ENCODE measurements around the gene TST. TPM values are rescaled to one million over a fixed set of nuclear protein-coding genes. Genes with fewer than 3 reads are reported as not detected.

TST gene
- total and polyA plus RNA-seq, 9 of the 15 experiments (the other 6 are each of a cell fraction or from before 2014, with no cell fraction given): 1.4 to 26.9 (median 12.4) TPM

DNA sequence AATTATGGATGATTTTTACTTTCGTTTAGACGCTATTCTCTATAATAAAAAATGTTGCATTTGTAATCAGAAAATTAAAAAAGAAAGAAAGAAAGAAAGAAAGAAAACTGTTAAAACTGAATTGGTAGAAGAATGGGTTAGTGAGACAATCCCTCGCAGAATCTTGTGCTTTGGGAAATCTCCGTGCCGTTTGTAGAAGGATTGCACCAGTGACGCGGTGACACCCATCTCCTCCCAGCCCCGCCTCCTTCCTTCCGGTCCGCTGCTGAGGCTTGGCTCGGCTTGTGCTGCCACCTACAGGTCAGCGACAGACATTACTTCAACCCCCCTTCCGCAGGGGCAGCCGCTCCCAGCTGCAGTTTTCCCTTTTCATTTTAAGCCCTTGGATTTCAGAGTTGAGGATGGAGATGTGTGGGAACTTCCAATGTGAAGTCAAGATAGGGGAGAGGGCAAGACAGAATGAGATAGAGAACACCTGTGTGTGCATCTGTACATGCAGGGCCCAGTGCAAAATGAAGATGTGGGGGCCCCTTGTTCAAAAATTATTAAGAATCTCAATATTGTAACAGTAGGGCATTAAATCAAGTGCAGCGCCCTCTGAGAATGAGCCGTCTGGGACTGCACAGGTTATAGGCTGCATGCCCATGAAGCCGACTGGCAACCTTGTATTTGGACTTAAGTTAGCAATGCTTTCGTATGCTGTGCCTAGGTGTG lies 41.1 kb downstream of the TST start (continued):
- TF ChIP-seq, protein P1, sequence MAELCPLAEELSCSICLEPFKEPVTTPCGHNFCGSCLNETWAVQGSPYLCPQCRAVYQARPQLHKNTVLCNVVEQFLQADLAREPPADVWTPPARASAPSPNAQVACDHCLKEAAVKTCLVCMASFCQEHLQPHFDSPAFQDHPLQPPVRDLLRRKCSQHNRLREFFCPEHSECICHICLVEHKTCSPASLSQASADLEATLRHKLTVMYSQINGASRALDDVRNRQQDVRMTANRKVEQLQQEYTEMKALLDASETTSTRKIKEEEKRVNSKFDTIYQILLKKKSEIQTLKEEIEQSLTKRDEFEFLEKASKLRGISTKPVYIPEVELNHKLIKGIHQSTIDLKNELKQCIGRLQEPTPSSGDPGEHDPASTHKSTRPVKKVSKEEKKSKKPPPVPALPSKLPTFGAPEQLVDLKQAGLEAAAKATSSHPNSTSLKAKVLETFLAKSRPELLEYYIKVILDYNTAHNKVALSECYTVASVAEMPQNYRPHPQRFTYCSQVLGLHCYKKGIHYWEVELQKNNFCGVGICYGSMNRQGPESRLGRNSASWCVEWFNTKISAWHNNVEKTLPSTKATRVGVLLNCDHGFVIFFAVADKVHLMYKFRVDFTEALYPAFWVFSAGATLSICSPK (IDR thresholded peaks at IDR 0.05; ENCODE audit: borderline replicate concordance): no peak
- TF ChIP-seq GATAD2A (IDR thresholded peaks at IDR 0.05): no peak
- no peak for TF ChIP-seq ZNF551 (CRISPR knock-in tag; IDR thresholded peaks at IDR 0.05)
- TF ChIP-seq ZNF282 (CRISPR knock-in tag; IDR thresholded peaks at IDR 0.05): no peak
- TF ChIP-seq, protein P2, sequence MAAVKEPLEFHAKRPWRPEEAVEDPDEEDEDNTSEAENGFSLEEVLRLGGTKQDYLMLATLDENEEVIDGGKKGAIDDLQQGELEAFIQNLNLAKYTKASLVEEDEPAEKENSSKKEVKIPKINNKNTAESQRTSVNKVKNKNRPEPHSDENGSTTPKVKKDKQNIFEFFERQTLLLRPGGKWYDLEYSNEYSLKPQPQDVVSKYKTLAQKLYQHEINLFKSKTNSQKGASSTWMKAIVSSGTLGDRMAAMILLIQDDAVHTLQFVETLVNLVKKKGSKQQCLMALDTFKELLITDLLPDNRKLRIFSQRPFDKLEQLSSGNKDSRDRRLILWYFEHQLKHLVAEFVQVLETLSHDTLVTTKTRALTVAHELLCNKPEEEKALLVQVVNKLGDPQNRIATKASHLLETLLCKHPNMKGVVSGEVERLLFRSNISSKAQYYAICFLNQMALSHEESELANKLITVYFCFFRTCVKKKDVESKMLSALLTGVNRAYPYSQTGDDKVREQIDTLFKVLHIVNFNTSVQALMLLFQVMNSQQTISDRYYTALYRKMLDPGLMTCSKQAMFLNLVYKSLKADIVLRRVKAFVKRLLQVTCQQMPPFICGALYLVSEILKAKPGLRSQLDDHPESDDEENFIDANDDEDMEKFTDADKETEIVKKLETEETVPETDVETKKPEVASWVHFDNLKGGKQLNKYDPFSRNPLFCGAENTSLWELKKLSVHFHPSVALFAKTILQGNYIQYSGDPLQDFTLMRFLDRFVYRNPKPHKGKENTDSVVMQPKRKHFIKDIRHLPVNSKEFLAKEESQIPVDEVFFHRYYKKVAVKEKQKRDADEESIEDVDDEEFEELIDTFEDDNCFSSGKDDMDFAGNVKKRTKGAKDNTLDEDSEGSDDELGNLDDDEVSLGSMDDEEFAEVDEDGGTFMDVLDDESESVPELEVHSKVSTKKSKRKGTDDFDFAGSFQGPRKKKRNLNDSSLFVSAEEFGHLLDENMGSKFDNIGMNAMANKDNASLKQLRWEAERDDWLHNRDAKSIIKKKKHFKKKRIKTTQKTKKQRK (IDR thresholded peaks at IDR 0.05; ENCODE audit: borderline replicate concordance, low read depth, low read length): no peak
- TF ChIP-seq JUND (IDR thresholded peaks at IDR 0.05; ENCODE audit: borderline replicate concordance, low read depth, low read length): peak; percentile 46; the same call in 1 of the 2 replicates
- peak; percentile 3; the same call in 1 of the 3 replicates for TF ChIP-seq JUND (tag; IDR thresholded peaks at IDR 0.05; ENCODE audit: borderline replicate concordance, low read depth, low read length)
- TF ChIP-seq, protein P3, sequence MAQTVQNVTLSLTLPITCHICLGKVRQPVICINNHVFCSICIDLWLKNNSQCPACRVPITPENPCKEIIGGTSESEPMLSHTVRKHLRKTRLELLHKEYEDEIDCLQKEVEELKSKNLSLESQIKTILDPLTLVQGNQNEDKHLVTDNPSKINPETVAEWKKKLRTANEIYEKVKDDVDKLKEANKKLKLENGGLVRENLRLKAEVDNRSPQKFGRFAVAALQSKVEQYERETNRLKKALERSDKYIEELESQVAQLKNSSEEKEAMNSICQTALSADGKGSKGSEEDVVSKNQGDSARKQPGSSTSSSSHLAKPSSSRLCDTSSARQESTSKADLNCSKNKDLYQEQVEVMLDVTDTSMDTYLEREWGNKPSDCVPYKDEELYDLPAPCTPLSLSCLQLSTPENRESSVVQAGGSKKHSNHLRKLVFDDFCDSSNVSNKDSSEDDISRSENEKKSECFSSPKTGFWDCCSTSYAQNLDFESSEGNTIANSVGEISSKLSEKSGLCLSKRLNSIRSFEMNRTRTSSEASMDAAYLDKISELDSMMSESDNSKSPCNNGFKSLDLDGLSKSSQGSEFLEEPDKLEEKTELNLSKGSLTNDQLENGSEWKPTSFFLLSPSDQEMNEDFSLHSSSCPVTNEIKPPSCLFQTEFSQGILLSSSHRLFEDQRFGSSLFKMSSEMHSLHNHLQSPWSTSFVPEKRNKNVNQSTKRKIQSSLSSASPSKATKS (CRISPR knock-in tag; IDR thresholded peaks at IDR 0.05): no peak
- TF ChIP-seq KHSRP (IDR thresholded peaks at IDR 0.05): no peak
- no peak for TF ChIP-seq MAFF (IDR thresholded peaks at IDR 0.05; ENCODE audit: low read length)
- no peak for TF ChIP-seq ZNF764 (CRISPR knock-in tag; IDR thresholded peaks at IDR 0.05; ENCODE audit: low read depth)
- TF ChIP-seq KLF10 (CRISPR knock-in tag; IDR thresholded peaks at IDR 0.05): no peak
- no peak for TF ChIP-seq ZFP1 (CRISPR knock-in tag; IDR thresholded peaks at IDR 0.05)
- TF ChIP-seq, protein P4, sequence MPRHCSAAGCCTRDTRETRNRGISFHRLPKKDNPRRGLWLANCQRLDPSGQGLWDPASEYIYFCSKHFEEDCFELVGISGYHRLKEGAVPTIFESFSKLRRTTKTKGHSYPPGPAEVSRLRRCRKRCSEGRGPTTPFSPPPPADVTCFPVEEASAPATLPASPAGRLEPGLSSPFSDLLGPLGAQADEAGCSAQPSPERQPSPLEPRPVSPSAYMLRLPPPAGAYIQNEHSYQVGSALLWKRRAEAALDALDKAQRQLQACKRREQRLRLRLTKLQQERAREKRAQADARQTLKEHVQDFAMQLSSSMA (CRISPR knock-in tag; IDR thresholded peaks at IDR 0.05): no peak
- no peak for TF ChIP-seq ZNF263 (CRISPR knock-in tag; IDR thresholded peaks at IDR 0.05; ENCODE audit: borderline replicate concordance)
- TF ChIP-seq, protein P5, sequence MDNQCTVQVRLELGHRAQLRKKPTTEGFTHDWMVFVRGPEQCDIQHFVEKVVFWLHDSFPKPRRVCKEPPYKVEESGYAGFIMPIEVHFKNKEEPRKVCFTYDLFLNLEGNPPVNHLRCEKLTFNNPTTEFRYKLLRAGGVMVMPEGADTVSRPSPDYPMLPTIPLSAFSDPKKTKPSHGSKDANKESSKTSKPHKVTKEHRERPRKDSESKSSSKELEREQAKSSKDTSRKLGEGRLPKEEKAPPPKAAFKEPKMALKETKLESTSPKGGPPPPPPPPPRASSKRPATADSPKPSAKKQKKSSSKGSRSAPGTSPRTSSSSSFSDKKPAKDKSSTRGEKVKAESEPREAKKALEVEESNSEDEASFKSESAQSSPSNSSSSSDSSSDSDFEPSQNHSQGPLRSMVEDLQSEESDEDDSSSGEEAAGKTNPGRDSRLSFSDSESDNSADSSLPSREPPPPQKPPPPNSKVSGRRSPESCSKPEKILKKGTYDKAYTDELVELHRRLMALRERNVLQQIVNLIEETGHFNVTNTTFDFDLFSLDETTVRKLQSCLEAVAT (IDR thresholded peaks at IDR 0.05): no peak
- TF ChIP-seq TEAD1 (CRISPR knock-in tag; IDR thresholded peaks at IDR 0.05): no peak
- TF ChIP-seq MCM7 (IDR thresholded peaks at IDR 0.05): no peak

Data from K562 (cell line).